Endothelial cell of umbilical vein (primary cell): ENCODE data around the gene CCDC82. TPM values are rescaled to one million over a fixed set of nuclear protein-coding genes. Genes with fewer than 3 reads are reported as not detected.

ENCODE experiments used
- BruUV-seq: library from RNA; stranded (reverse); fragments of 400-500 nt; replicated peaks from 2 replicates; lab custom pipeline; 2021; lab: Mats Ljungman, UMichigan
- CTCF ChIA-PET: fragments of 300-600, 350-600 bp; sonication (Branson Sonifier 250); formaldehyde crosslinking; loops from one replicate; lab custom pipeline; 2021; ENCODE audit warnings: antibody characterized with exemption, inconsistent platforms; lab: Charles Lee
- POLR2A ChIA-PET: fragments of 300-600, 350-600 bp; sonication (Branson Sonifier 250); formaldehyde crosslinking; loops from one replicate; lab custom pipeline; 2021; ENCODE audit warnings: antibody characterized with exemption, inconsistent platforms; lab: Charles Lee
- DNase-seq: peaks from one replicate; pipeline ENCODE4 v3.0.0-alpha.2; 2011; ENCODE audit warnings: low read depth, low spot score
- FAIRE-seq: peaks from 2 replicates; lab custom pipeline; 2011; peaks lifted over from hg19 to GRCh38; lab: Jason Lieb, UNC
- H2AFZ ChIP-seq: 2 replicates; pipeline ENCODE4 v1.6.0; 2012; ENCODE audit warnings: low read depth, low read length, control low read depth, inconsistent platforms
- H3K27ac ChIP-seq: 2 replicates; pipeline ENCODE4 v1.5.1; 2011; ENCODE audit warnings: low read depth, mild to moderate bottlenecking, control low read depth, low read length, moderate library complexity; ENCODE audit not compliant: insufficient read depth
- H3K27me3 ChIP-seq, 2 experiments: 2 replicates each; pipeline versions ENCODE4 v1.6.0 to v1.6.1; 2011; ENCODE audit warnings: low read length in 2 of 2, mixed read lengths in 1 of 2; ENCODE audit not compliant: control insufficient read depth in 2 of 2, insufficient read depth in 2 of 2
- H3K36me3 ChIP-seq, 2 experiments: 2 replicates in 1 of 2; 3 replicates in 1 of 2; pipeline ENCODE4 v1.5.1; 2011; ENCODE audit warnings: low read length in 2 of 2, mild to moderate bottlenecking in 1 of 2, moderate library complexity in 1 of 2; ENCODE audit not compliant: control insufficient read depth in 2 of 2, insufficient read depth in 2 of 2; ENCODE audit errors: extremely low read depth in 1 of 2
- H3K4me1 ChIP-seq: 3 replicates; pipeline ENCODE4 v1.5.1; 2011; ENCODE audit warnings: mild to moderate bottlenecking, low read length; ENCODE audit not compliant: control insufficient read depth, insufficient read depth; ENCODE audit errors: extremely low read depth
- H3K4me2 ChIP-seq: 2 replicates; pipeline ENCODE4 v1.6.1; 2011; ENCODE audit warnings: low read length, control low read depth, mixed read lengths; ENCODE audit not compliant: insufficient read depth
- H3K4me3 ChIP-seq, 3 experiments: fragments of 200-600 bp in 1 of 3; sonication (generic), shearing (Covaris generic) in 1 of 3; replicated peaks in 1 of 3; 2 replicates each; pipeline ENCODE4 v1.5.1; 2011 to 2016; ENCODE audit warnings: control low read depth in 3 of 3, low read length in 3 of 3, mild to moderate bottlenecking in 2 of 3, inconsistent platforms in 1 of 3, low read depth in 1 of 3, moderate library complexity in 1 of 3; ENCODE audit not compliant: insufficient read depth in 1 of 3
- H3K79me2 ChIP-seq: 2 replicates; pipeline ENCODE4 v1.6.0; 2012; ENCODE audit warnings: low read length, inconsistent platforms; ENCODE audit not compliant: control insufficient read depth, insufficient read depth
- H3K9ac ChIP-seq: replicated peaks from 2 replicates; pipeline ENCODE3; 2011; ENCODE audit warnings: low read length, control low read depth; ENCODE audit not compliant: insufficient read depth; ENCODE audit errors: extremely low read depth
- H3K9me1 ChIP-seq: replicated peaks from 3 replicates; pipeline ENCODE4 v1.6.0; 2011; ENCODE audit warnings: mild to moderate bottlenecking, low read length; ENCODE audit not compliant: control insufficient read depth, insufficient read depth; ENCODE audit errors: extremely low read depth
- H3K9me3 ChIP-seq: replicated peaks from 2 replicates; pipeline ENCODE4 v1.5.1; 2012; ENCODE audit warnings: low read length, inconsistent platforms; ENCODE audit not compliant: control insufficient read depth, insufficient read depth
- H4K20me1 ChIP-seq: replicated peaks from 2 replicates; pipeline ENCODE3; 2011; ENCODE audit warnings: mild to moderate bottlenecking, low read length; ENCODE audit not compliant: control insufficient read depth, insufficient read depth; ENCODE audit errors: extremely low read depth
- EZH2 ChIP-seq: IDR thresholded peaks from 2 replicates; pipeline ENCODE4 v1.6.1; 2012; ENCODE audit warnings: borderline replicate concordance, low read depth, mild to moderate bottlenecking, moderate library complexity, low read length, inconsistent platforms; ENCODE audit not compliant: severe bottlenecking
- FOS ChIP-seq: IDR thresholded peaks from 2 replicates; pipeline ENCODE4 v1.6.1; 2011; ENCODE audit warnings: mild to moderate bottlenecking, low read length, moderate library complexity, borderline replicate concordance; ENCODE audit not compliant: insufficient read depth
- GATA2 ChIP-seq: IDR thresholded peaks from 2 replicates; pipeline ENCODE4 v1.7.0; 2011; ENCODE audit warnings: low read depth, mild to moderate bottlenecking, moderate library complexity, mixed read lengths, low read length; ENCODE audit not compliant: insufficient read length, insufficient read depth
- JUN ChIP-seq: IDR thresholded peaks from 2 replicates; pipeline ENCODE4 v1.6.1; 2011; ENCODE audit warnings: borderline replicate concordance, low read depth; ENCODE audit not compliant: insufficient read length, insufficient read depth
- MYC ChIP-seq: IDR thresholded peaks from one replicate; pipeline ENCODE4 v1.6.1; 2011; ENCODE audit warnings: mild to moderate bottlenecking, low read depth, low read length
- POLR2A ChIP-seq: IDR thresholded peaks from 2 replicates; pipeline ENCODE4 v1.6.1; 2012; ENCODE audit warnings: low read depth, mild to moderate bottlenecking, control low read depth, low read length
- POLR2AphosphoS5 ChIP-seq: IDR thresholded peaks from 2 replicates; pipeline ENCODE4 v1.6.1; 2012; ENCODE audit warnings: low read depth, mild to moderate bottlenecking, control low read depth, low read length, moderate library complexity; ENCODE audit not compliant: insufficient read depth
- dilution Hi-C: fragments of 300-500 bp; cut with MboI; formaldehyde crosslinking; loops from one replicate; pipeline ENCODE4 v1.15.0; 2019; ENCODE audit warnings: low sequenced_read_pairs; ENCODE audit not compliant: extremely low pct_ligation_motif_present
- intact Hi-C: fragments of 100-400 bp; cut with micrococcal nuclease; formaldehyde crosslinking; loops from one replicate; pipeline ENCODE4 v1.10.0; 2022
- polyA plus RNA-seq, 4 experiments: library from polyadenylated mRNA; depleted of rRNA in 3 of 4; stranded (reverse) in 3 of 4; unstranded in 1 of 4; fragments of >200 nt; gene quantifications; 2 replicates each; pipeline versions ENCODE4 v1.2.1 to v1.2.3, GENCODE V29; 2011 to 2012; ENCODE audit warnings: missing spikeins in 1 of 4
- total RNA-seq: library from RNA; stranded (reverse); gene quantifications from 2 replicates; pipeline ENCODE4 v1.2.3, GENCODE V29; 2021
- TF ChIP-seq, protein P1 (sequence below), 2 donors: IDR thresholded peaks; 1 replicate in 1 of 2; 2 replicates in 1 of 2; pipeline ENCODE4 v1.5.1; 2011; ENCODE audit warnings: low read length in 2 of 2, mild to moderate bottlenecking in 2 of 2, moderate library complexity in 2 of 2, control low read depth in 1 of 2, inconsistent platforms in 1 of 2, low read depth in 1 of 2; ENCODE audit not compliant: insufficient read depth in 1 of 2; ENCODE audit errors: extremely low read depth in 1 of 2
- TF ChIP-seq, protein P2 (sequence below): IDR thresholded peaks from 2 replicates; pipeline ENCODE4 v1.6.1; 2011; ENCODE audit not compliant: insufficient read depth, insufficient read length

Gene CCDC82
- total and polyA plus RNA-seq, 2 donors (not counting 3 experiments of a cell fraction or from before 2014, with no cell fraction given), result 8.1 to 33.4 TPM

DNA sequence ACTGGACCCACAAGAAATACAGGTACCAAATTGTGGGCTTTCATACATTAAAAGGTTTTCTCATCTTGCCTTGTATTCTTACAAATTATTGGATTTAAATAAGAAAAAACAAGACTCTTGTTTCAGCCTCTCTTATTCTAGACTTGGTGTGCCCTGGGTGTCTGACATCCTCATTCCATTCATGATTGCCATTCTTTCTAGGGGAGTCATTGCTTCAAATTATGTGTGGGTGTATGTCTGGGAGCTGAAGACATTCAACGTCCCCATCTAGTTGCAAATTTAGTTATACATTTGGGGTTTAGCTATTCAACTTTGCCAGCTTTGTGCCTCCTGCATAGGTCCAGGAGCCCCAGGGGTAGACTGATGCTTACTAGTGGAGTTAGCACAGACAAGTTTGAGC, 64.8 kb downstream of the CCDC82 start:
- TF ChIP-seq FOS (no peak), JUN (no peak), POLR2AphosphoS5 (no peak), MYC (no peak), GATA2 (no peak), POLR2A (no peak), EZH2 (no peak)
- TF ChIP-seq, protein P1, sequence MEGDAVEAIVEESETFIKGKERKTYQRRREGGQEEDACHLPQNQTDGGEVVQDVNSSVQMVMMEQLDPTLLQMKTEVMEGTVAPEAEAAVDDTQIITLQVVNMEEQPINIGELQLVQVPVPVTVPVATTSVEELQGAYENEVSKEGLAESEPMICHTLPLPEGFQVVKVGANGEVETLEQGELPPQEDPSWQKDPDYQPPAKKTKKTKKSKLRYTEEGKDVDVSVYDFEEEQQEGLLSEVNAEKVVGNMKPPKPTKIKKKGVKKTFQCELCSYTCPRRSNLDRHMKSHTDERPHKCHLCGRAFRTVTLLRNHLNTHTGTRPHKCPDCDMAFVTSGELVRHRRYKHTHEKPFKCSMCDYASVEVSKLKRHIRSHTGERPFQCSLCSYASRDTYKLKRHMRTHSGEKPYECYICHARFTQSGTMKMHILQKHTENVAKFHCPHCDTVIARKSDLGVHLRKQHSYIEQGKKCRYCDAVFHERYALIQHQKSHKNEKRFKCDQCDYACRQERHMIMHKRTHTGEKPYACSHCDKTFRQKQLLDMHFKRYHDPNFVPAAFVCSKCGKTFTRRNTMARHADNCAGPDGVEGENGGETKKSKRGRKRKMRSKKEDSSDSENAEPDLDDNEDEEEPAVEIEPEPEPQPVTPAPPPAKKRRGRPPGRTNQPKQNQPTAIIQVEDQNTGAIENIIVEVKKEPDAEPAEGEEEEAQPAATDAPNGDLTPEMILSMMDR (IDR thresholded peaks at IDR 0.05; ENCODE audit: extremely low read depth in 1 of 2, insufficient read depth in 1 of 2, low read depth in 1 of 2, low read length in 2 of 2), result no peak
- TF ChIP-seq, protein P2, sequence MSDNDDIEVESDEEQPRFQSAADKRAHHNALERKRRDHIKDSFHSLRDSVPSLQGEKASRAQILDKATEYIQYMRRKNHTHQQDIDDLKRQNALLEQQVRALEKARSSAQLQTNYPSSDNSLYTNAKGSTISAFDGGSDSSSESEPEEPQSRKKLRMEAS, result no peak
- POLR2A ChIA-PET, result no interaction called here
- DNase-seq (no peak), FAIRE-seq (no peak)
- BruUV-seq, result no TSS peak
- H3K4me3 ChIP-seq, result no peak overlapping the region
- H3K4me1 ChIP-seq, result peaks cover 2% of the 10 kb centered on the region
- H3K9me1 ChIP-seq, result no peaks in the 10 kb centered on the region
- CTCF ChIA-PET, result interaction anchor here (1.1 to 2.0 kb wide), 3 partner anchors 16 to 489 kb away, joined by 3 to 8 read pairs (median 3); partner anchors contain the start of gene MAML2
- no peaks in the 10 kb centered on the region for H4K20me1 ChIP-seq
- no peak overlapping the region for H3K9ac ChIP-seq
- dilution Hi-C loops, result no loop called here
- no peak overlapping the region for H3K27ac ChIP-seq
- H3K79me2 ChIP-seq, result peaks cover 9% of the 10 kb centered on the region
- H3K27me3 ChIP-seq, result no peaks in the 10 kb centered on the region
- intact Hi-C loops, result no loop called here
- no peaks in the 10 kb centered on the region for H3K9me3 ChIP-seq
- no peaks in the 10 kb centered on the region for H3K36me3 ChIP-seq
- no peak overlapping the region for H3K4me2 ChIP-seq
- no peak overlapping the region for H2AFZ ChIP-seq
